Activated CD8-positive, alpha-beta T cell treated with anti-CD3 and anti-CD28 coated beads, Interleukin-2, amount 10 ng/mL, durations not matched to agents 7 days and 5 days (primary cell): ENCODE data around the gene BRD9. TPM values are rescaled to one million over a fixed set of nuclear protein-coding genes. Genes with fewer than 3 reads are reported as not detected.
"Not testable (repeated sequence)": the region's sequence is repeated elsewhere in the genome, so short reads cannot be mapped to it uniquely, and the experiment has no call there.

Experiments used
- ATAC-seq: fragments of 150-1000 bp; cut with Tn5 transposase; one replicate; pipeline ENCODE4 v1.10.0; 2021; ENCODE audit warnings: moderate library complexity
- CTCF ChIA-PET: fragments of 350-600 bp; sonication (Branson Sonifier 250); formaldehyde crosslinking; loops from one replicate; lab custom pipeline; 2021; ENCODE audit warnings: antibody characterized with exemption; lab: Charles Lee
- POLR2A ChIA-PET: fragments of 350-600 bp; sonication (Branson Sonifier 250); formaldehyde crosslinking; loops from one replicate; lab custom pipeline; 2021; ENCODE audit warnings: antibody characterized with exemption; lab: Charles Lee
- DNase-seq: peaks from one replicate; pipeline ENCODE4 v3.0.0-alpha.2; 2020
- H3K27ac Mint-ChIP-seq: one replicate; pipeline ENCODE4 v1.8.0; 2021; ENCODE audit warnings: mild to moderate bottlenecking, mixed read lengths
- H3K27me3 Mint-ChIP-seq: one replicate; pipeline ENCODE4 v1.8.0; 2021; ENCODE audit warnings: low read depth, mixed read lengths
- H3K36me3 Mint-ChIP-seq: one replicate; pipeline ENCODE4 v1.8.0; 2021; ENCODE audit warnings: low read depth, mixed read lengths
- H3K4me1 Mint-ChIP-seq: one replicate; pipeline ENCODE4 v1.8.0; 2021; ENCODE audit warnings: low read depth, mixed read lengths
- H3K4me3 Mint-ChIP-seq: one replicate; pipeline ENCODE4 v1.8.0; 2021; ENCODE audit warnings: mild to moderate bottlenecking, mixed read lengths
- H3K9me3 Mint-ChIP-seq: one replicate; pipeline ENCODE4 v1.8.0; 2022; ENCODE audit warnings: mixed read lengths; ENCODE audit not compliant: insufficient read depth
- total RNA-seq, 2 experiments: library from RNA; stranded (reverse); gene quantifications; one replicate each; pipeline ENCODE4 v1.2.3, GENCODE V29; 2021

The BRD9 gene
- total RNA-seq, 2 experiments from 2014 or later = 58.9 to 60.7 TPM

GRCh38 chr5:852431-853401 lies 39.9 kb downstream of the BRD9 start:
- Mint-ChIP-seq H3K27ac (no peak overlapping the region), H3K4me1 (no peaks in the 10 kb centered on the region), H3K4me3 (no peak overlapping the region), H3K36me3 (no peaks in the 10 kb centered on the region), H3K27me3 (no peaks in the 10 kb centered on the region), H3K9me3 (no peaks in the 10 kb centered on the region)
- DNase-seq = no peak
- CTCF ChIA-PET = no interaction called here
- no peak for ATAC-seq
- POLR2A ChIA-PET = no interaction called here

GRCh38 chr5:852018-852417 lies 40.6 kb downstream of the BRD9 start:
- ChIA-PET CTCF (no interaction called here), POLR2A (no interaction called here)
- no peak overlapping the region for H3K4me3 Mint-ChIP-seq
- DNase-seq (no peak), ATAC-seq (no peak)
- H3K4me1 Mint-ChIP-seq = no peaks in the 10 kb centered on the region
- H3K9me3 Mint-ChIP-seq = no peaks in the 10 kb centered on the region
- no peak overlapping the region for H3K27ac Mint-ChIP-seq
- no peaks in the 10 kb centered on the region for H3K27me3 Mint-ChIP-seq
- no peaks in the 10 kb centered on the region for H3K36me3 Mint-ChIP-seq

GRCh38 chr5:851553-851952 lies 41.0 kb downstream of the BRD9 start:
- POLR2A ChIA-PET = no interaction called here
- ATAC-seq = no peak

GRCh38 chr5:851076-851475 lies 41.5 kb downstream of the BRD9 start:
- H3K36me3 Mint-ChIP-seq = no peaks in the 10 kb centered on the region
- H3K27ac Mint-ChIP-seq = no peak overlapping the region
- no peak for DNase-seq
- H3K27me3 Mint-ChIP-seq = no peaks in the 10 kb centered on the region
- ATAC-seq = no peak
- ChIA-PET POLR2A (no interaction called here), CTCF (no interaction called here)
- H3K4me3 Mint-ChIP-seq = no peak overlapping the region
- H3K9me3 Mint-ChIP-seq = no peaks in the 10 kb centered on the region
- no peaks in the 10 kb centered on the region for H3K4me1 Mint-ChIP-seq

More at GRCh38 chr5:851553-851952, 41.0 kb downstream of the BRD9 start:
- no peak for DNase-seq
- H3K4me3 Mint-ChIP-seq = no peak overlapping the region
- no peaks in the 10 kb centered on the region for H3K27me3 Mint-ChIP-seq
- H3K27ac Mint-ChIP-seq = no peak overlapping the region
- CTCF ChIA-PET = no interaction called here
- H3K36me3 Mint-ChIP-seq = no peaks in the 10 kb centered on the region
- no peaks in the 10 kb centered on the region for H3K4me1 Mint-ChIP-seq
- H3K9me3 Mint-ChIP-seq = no peaks in the 10 kb centered on the region

- no peak within 1 kb of the TSS for H3K27ac Mint-ChIP-seq
- CTCF ChIA-PET = no interaction called here
Observed at GRCh38 chr5:850511-851006, 42.0 kb downstream of the BRD9 start, which contains the start of gene ZDHHC11. Gene ZDHHC11, minus strand, starts transcription at chr5:850986. Its CDS starts 384 bp downstream, at chr5:850602.

GRCh38 chr5:849651-850301 lies 42.8 kb downstream of the BRD9 start:
- H3K36me3 Mint-ChIP-seq = no peaks in the 10 kb centered on the region
- no peaks in the 10 kb centered on the region for H3K4me1 Mint-ChIP-seq
- ATAC-seq (no peak), DNase-seq (no peak)
- H3K9me3 Mint-ChIP-seq = no peaks in the 10 kb centered on the region
- H3K4me3 Mint-ChIP-seq = no peak overlapping the region
- H3K27ac Mint-ChIP-seq = no peak overlapping the region
- POLR2A ChIA-PET = no interaction called here
- CTCF ChIA-PET = no interaction called here
- no peaks in the 10 kb centered on the region for H3K27me3 Mint-ChIP-seq

More at GRCh38 chr5:850511-851006, 42.0 kb downstream of the BRD9 start, which contains the start of gene ZDHHC11:
- Mint-ChIP-seq H3K9me3 (no peaks in the 10 kb centered on the region), H3K4me3 (no peak within 1 kb of the TSS), H3K36me3 (no peaks in the 10 kb centered on the region), H3K4me1 (no peaks in the 10 kb centered on the region), H3K27me3 (no peaks in the 10 kb centered on the region)
- DNase-seq = no peak
- POLR2A ChIA-PET = no interaction called here
- no peak for ATAC-seq

- POLR2A ChIA-PET = no interaction called here
- ATAC-seq (no peak), DNase-seq (no peak)
- Mint-ChIP-seq H3K27ac (no peak overlapping the region), H3K36me3 (no peaks in the 10 kb centered on the region), H3K9me3 (no peaks in the 10 kb centered on the region), H3K27me3 (no peaks in the 10 kb centered on the region), H3K4me1 (no peaks in the 10 kb centered on the region), H3K4me3 (no peak overlapping the region)
- CTCF ChIA-PET = no interaction called here
Observed at GRCh38 chr5:848671-849111, 43.9 kb downstream of the BRD9 start.

GRCh38 chr5:847736-848135 lies 44.9 kb downstream of the BRD9 start:
- H3K36me3 Mint-ChIP-seq, ATAC-seq, POLR2A ChIA-PET: not testable (repeated sequence)

GRCh38 chr5:847212-847611 lies 45.4 kb downstream of the BRD9 start:
- CTCF ChIA-PET, H3K27me3 Mint-ChIP-seq, H3K27ac Mint-ChIP-seq, ATAC-seq, POLR2A ChIA-PET, H3K36me3 Mint-ChIP-seq, DNase-seq, H3K9me3 Mint-ChIP-seq, H3K4me3 Mint-ChIP-seq, H3K4me1 Mint-ChIP-seq: not testable (repeated sequence)

More at GRCh38 chr5:847736-848135, 44.9 kb downstream of the BRD9 start:
- CTCF ChIA-PET, H3K4me3 Mint-ChIP-seq, H3K4me1 Mint-ChIP-seq, H3K9me3 Mint-ChIP-seq, H3K27me3 Mint-ChIP-seq, DNase-seq, H3K27ac Mint-ChIP-seq: not testable (repeated sequence)

GRCh38 chr5:846602-847091 lies 46.0 kb downstream of the BRD9 start:
- H3K4me1 Mint-ChIP-seq, H3K27me3 Mint-ChIP-seq, H3K27ac Mint-ChIP-seq, DNase-seq, H3K9me3 Mint-ChIP-seq, H3K4me3 Mint-ChIP-seq, CTCF ChIA-PET, ATAC-seq, POLR2A ChIA-PET, H3K36me3 Mint-ChIP-seq: not testable (repeated sequence)

GRCh38 chr5:845676-846601 lies 46.7 kb downstream of the BRD9 start:
- DNase-seq, POLR2A ChIA-PET, CTCF ChIA-PET, H3K36me3 Mint-ChIP-seq, H3K9me3 Mint-ChIP-seq, H3K4me1 Mint-ChIP-seq, H3K4me3 Mint-ChIP-seq, H3K27ac Mint-ChIP-seq, H3K27me3 Mint-ChIP-seq, ATAC-seq: not testable (repeated sequence)
